SK-N-SH (cell line): Measurements from ENCODE around the gene MYNN. TPM values are rescaled to one million over a fixed set of nuclear protein-coding genes. Genes with fewer than 3 reads are reported as not detected.

Experiments used
- CTCF ChIA-PET: fragments of 300-600, 350-600 bp; formaldehyde crosslinking; extraction: SDS; loops from one replicate; lab custom pipeline; 2021; lab: Yijun Ruan, JAX
- POLR2A ChIA-PET: fragments of 350-600 bp; sonication (Branson Sonifier 250); formaldehyde crosslinking; extraction: SDS; loops from one replicate; lab custom pipeline; 2020; ENCODE audit warnings: antibody characterized with exemption, inconsistent platforms; lab: Yijun Ruan, JAX
- DNase-seq: peaks from one replicate; pipeline ENCODE4 v3.0.0; 2012
- H2AFZ ChIP-seq: fragments of 200-600 bp; sonication (generic); 2 replicates; pipeline ENCODE4 v1.8.1; 2016; ENCODE audit warnings: antibody characterized with exemption, mild to moderate bottlenecking, low read depth
- H3F3A ChIP-seq: fragments of 200-600 bp; sonication (generic); replicated peaks from 2 replicates; pipeline ENCODE3; 2016; ENCODE audit warnings: antibody characterized with exemption, mild to moderate bottlenecking; ENCODE audit not compliant: insufficient read depth
- H3K27ac ChIP-seq, 2 experiments: fragments of 200-500 bp in 1 of 2; fragments of 200-600 bp in 1 of 2; sonication (Bioruptor generic) in 1 of 2; sonication (generic), shearing (Covaris generic) in 1 of 2; 2 replicates each; pipeline versions ENCODE4 v1.5.1 to v1.6.1; 2014 to 2016; ENCODE audit warnings: low read depth in 2 of 2, inconsistent platforms in 1 of 2, low read length in 1 of 2, mild to moderate bottlenecking in 1 of 2, mixed read lengths in 1 of 2
- H3K27me3 ChIP-seq: fragments of 200-600 bp; sonication (generic), shearing (Covaris generic); 2 replicates; pipeline ENCODE4 v1.6.1; 2016; ENCODE audit warnings: mixed run types; ENCODE audit not compliant: insufficient read depth
- H3K36me3 ChIP-seq, 2 experiments: fragments of 200-500 bp in 1 of 2; fragments of 200-600 bp in 1 of 2; sonication (Bioruptor generic) in 1 of 2; sonication (generic) in 1 of 2; replicated peaks in 1 of 2; 2 replicates each; pipeline versions ENCODE3 to v1.5.1; 2014 to 2016; ENCODE audit warnings: low read length in 1 of 2, mild to moderate bottlenecking in 1 of 2; ENCODE audit not compliant: insufficient read depth in 2 of 2, control insufficient read depth in 1 of 2
- H3K4me1 ChIP-seq, 2 experiments: fragments of 200-500 bp in 1 of 2; fragments of 200-600 bp in 1 of 2; sonication (Bioruptor generic) in 1 of 2; sonication (generic), shearing (Covaris generic) in 1 of 2; 2 replicates each; pipeline versions ENCODE4 v1.5.1 to v1.6.1; 2014 to 2016; ENCODE audit warnings: low read depth in 1 of 2, low read length in 1 of 2, mixed run types in 1 of 2; ENCODE audit not compliant: insufficient read depth in 2 of 2, control insufficient read depth in 1 of 2
- H3K4me2 ChIP-seq: fragments of 200-600 bp; sonication (generic), shearing (Covaris generic); 2 replicates; pipeline ENCODE4 v1.6.1; 2017; ENCODE audit warnings: mixed run types
- H3K4me3 ChIP-seq, 2 experiments: fragments of 200-500 bp in 1 of 2; fragments of 200-600 bp in 1 of 2; sonication (Bioruptor generic) in 1 of 2; sonication (generic), shearing (Covaris generic) in 1 of 2; 2 replicates each; pipeline versions ENCODE4 v1.5.1 to v1.8.1; 2014 to 2016; ENCODE audit warnings: low read depth in 2 of 2, inconsistent platforms in 1 of 2, low read length in 1 of 2, mild to moderate bottlenecking in 1 of 2, mixed read lengths in 1 of 2, moderate library complexity in 1 of 2
- H3K79me2 ChIP-seq: fragments of 200-600 bp; sonication (generic); 2 replicates; pipeline ENCODE4 v1.8.1; 2017; ENCODE audit warnings: mild to moderate bottlenecking; ENCODE audit not compliant: insufficient read depth
- H3K9ac ChIP-seq: fragments of 200-600 bp; sonication (generic); 2 replicates; pipeline ENCODE4 v1.6.1; 2017; ENCODE audit warnings: mixed run types
- H3K9me2 ChIP-seq: fragments of 200-600 bp; sonication (generic); 2 replicates; pipeline ENCODE4 v1.6.1; 2017; ENCODE audit warnings: mixed run types
- H3K9me3 ChIP-seq: fragments of 200-600 bp; sonication (generic); 2 replicates; pipeline ENCODE4 v1.6.1; 2017; ENCODE audit warnings: mixed run types, mild to moderate bottlenecking, moderate library complexity
- H4K20me1 ChIP-seq: fragments of 200-600 bp; sonication (generic); 2 replicates; pipeline ENCODE4 v1.6.1; 2017; ENCODE audit warnings: mild to moderate bottlenecking, mixed run types; ENCODE audit not compliant: insufficient read depth
- CHD2 ChIP-seq: fragments of 150-350 bp; IDR thresholded peaks from 2 replicates; pipeline ENCODE4 v1.6.1; 2018; ENCODE audit warnings: low read length; ENCODE audit not compliant: partially characterized antibody
- EP300 ChIP-seq, 2 experiments: IDR thresholded peaks; 2 replicates each; pipeline versions ENCODE4 v1.4.0 to v1.6.1; 2012; ENCODE audit warnings: borderline replicate concordance in 1 of 2, low read depth in 1 of 2, low read length in 1 of 2
- EZH2phosphoT487 ChIP-seq: fragments of 200-600 bp; sonication (generic); IDR thresholded peaks from 2 replicates; pipeline ENCODE4 v1.6.1; 2017; ENCODE audit warnings: low read depth, mixed run types, mild to moderate bottlenecking, antibody characterized with exemption, moderate library complexity, borderline replicate concordance
- FOSL2 ChIP-seq: IDR thresholded peaks from 2 replicates; pipeline ENCODE4 v1.4.0; 2012; ENCODE audit warnings: low read depth, mild to moderate bottlenecking, moderate library complexity, borderline replicate concordance
- FOXJ3 ChIP-seq: sonication (generic); formaldehyde crosslinking; IDR thresholded peaks from 2 replicates; pipeline ENCODE4 v1.5.1; 2020; ENCODE audit warnings: mild to moderate bottlenecking, missing genetic modification reagents
- GATA2 ChIP-seq: sonication (generic); formaldehyde crosslinking; IDR thresholded peaks from 2 replicates; pipeline ENCODE4 v1.5.0; 2020; ENCODE audit warnings: mild to moderate bottlenecking, missing genetic modification reagents
- JUND ChIP-seq: IDR thresholded peaks from 2 replicates; pipeline ENCODE4 v1.4.0; 2012
- MXI1 ChIP-seq: IDR thresholded peaks from 2 replicates; pipeline ENCODE4 v1.6.1; 2012; ENCODE audit warnings: mild to moderate bottlenecking, low read depth, low read length, improper control_type of control experiment
- NFIC ChIP-seq: IDR thresholded peaks from 2 replicates; pipeline ENCODE4 v1.4.0; 2012; ENCODE audit warnings: borderline replicate concordance
- NRF1 ChIP-seq: IDR thresholded peaks from 2 replicates; pipeline ENCODE4 v1.6.1; 2012; ENCODE audit warnings: low read depth, mild to moderate bottlenecking, low read length
- RCOR1 ChIP-seq: fragments of 150-350 bp; IDR thresholded peaks from 2 replicates; pipeline ENCODE4 v1.6.1; 2017; ENCODE audit warnings: antibody characterized with exemption, low read length
- RXRA ChIP-seq: IDR thresholded peaks from 2 replicates; pipeline ENCODE4 v1.4.0; 2012; ENCODE audit warnings: low read depth, mild to moderate bottlenecking, borderline replicate concordance
- SIN3A ChIP-seq: IDR thresholded peaks from 2 replicates; pipeline ENCODE4 v1.6.1; 2012; ENCODE audit warnings: low read depth, mild to moderate bottlenecking, low read length, moderate library complexity, borderline replicate concordance
- SMC3 ChIP-seq: IDR thresholded peaks from 2 replicates; pipeline ENCODE4 v1.6.1; 2012; ENCODE audit warnings: low read depth, low read length, improper control_type of control experiment
- TCF12 ChIP-seq: IDR thresholded peaks from 2 replicates; pipeline ENCODE4 v1.4.0; 2012
- WGBS: methylation state at CpG from one replicate; pipeline ENCODE4 v1.1.6; 2017; ENCODE audit warnings: low lambda C conversion rate; 5-methylcytosine and 5-hydroxymethylcytosine counted together
- polyA plus RNA-seq, 3 experiments: library from polyadenylated mRNA; depleted of rRNA; stranded (reverse); fragments of >200 nt; gene quantifications; 2 replicates each; pipeline ENCODE4 v1.2.3, GENCODE V29; 2012
- TF ChIP-seq, protein P1 (sequence below): IDR thresholded peaks from 2 replicates; pipeline ENCODE4 v1.4.0; 2012; ENCODE audit warnings: low read depth, borderline replicate concordance
- TF ChIP-seq, protein P2 (sequence below): fragments of 150-350 bp; IDR thresholded peaks from 2 replicates; pipeline ENCODE4 v1.6.1; 2016; ENCODE audit warnings: mild to moderate bottlenecking, low read depth, low read length
- TF ChIP-seq, protein P3 (sequence below): fragments of 200-600 bp; sonication (generic); IDR thresholded peaks from 2 replicates; pipeline ENCODE4 v1.6.1; 2017; ENCODE audit warnings: antibody characterized with exemption, mild to moderate bottlenecking, moderate library complexity
- TF ChIP-seq, protein P4 (sequence below): fragments of 150-350 bp; IDR thresholded peaks from 2 replicates; pipeline ENCODE4 v1.6.1; 2017; ENCODE audit warnings: antibody characterized with exemption, low read length, low read depth, borderline replicate concordance
- TF ChIP-seq, protein P5 (sequence below): IDR thresholded peaks from 2 replicates; pipeline ENCODE4; 2012

The MYNN gene
- polyA plus RNA-seq, 1 of the 3 experiments (the other 2 are of a cell fraction): 9.7 TPM

DNA sequence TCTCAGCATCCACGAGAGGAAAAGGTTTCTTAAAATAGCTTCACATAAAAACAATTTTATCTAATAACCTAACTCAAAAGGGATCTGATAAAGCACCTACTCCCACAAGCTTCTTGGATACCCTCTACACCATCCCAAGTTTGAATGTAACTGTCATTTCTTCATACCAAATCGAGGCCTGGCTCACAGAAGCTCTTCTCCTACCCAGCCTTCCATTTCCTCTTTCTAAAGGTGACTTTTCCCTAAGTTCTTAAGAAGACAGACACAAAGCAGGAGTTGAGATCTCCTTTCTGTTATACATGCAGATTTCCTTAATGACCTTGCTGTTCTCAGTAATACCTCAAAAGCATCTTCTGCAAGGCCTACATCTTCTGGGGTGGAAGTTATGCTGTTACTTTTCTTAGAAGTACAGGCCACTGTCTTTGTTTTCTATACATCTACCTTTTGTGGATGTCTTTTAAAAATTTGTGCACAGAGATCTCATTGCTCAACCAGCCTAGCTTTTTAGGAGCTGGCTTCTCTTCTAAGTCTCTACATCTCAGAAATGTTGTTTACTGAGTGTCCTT, 36.1 kb downstream of the MYNN start:
- no peak overlapping the region for H3K27ac ChIP-seq
- ChIA-PET POLR2A (interaction anchor here (0.9 kb wide), 1 partner anchor 37 kb away, joined by 5 read pairs; the partner anchor contains the start of gene MYNN), CTCF (no interaction called here)
- no peaks in the 10 kb centered on the region for H3K9me3 ChIP-seq
- no peak overlapping the region for H3K4me2 ChIP-seq
- H3K4me1 ChIP-seq: peaks cover 0 to 11% of the 10 kb centered on the region in 2 experiments; a peak in 2 of 4 replicates
- no peaks in the 10 kb centered on the region for H3K27me3 ChIP-seq
- peak overlapping the region; percentile 60; the same call in 1 of the 2 replicates for H2AFZ ChIP-seq
- H3K9ac ChIP-seq: no peak overlapping the region
- DNase-seq: no peak
- peaks cover 0 to 2% of the 10 kb centered on the region in 2 experiments for H3K36me3 ChIP-seq
- no peak for TF ChIP-seq SMC3
- no peak for TF ChIP-seq EP300 (IDR thresholded peaks at IDR 0.05; ENCODE audit: borderline replicate concordance in 1 of 2, low read depth in 1 of 2, low read length in 1 of 2)
- TF ChIP-seq, protein P1, sequence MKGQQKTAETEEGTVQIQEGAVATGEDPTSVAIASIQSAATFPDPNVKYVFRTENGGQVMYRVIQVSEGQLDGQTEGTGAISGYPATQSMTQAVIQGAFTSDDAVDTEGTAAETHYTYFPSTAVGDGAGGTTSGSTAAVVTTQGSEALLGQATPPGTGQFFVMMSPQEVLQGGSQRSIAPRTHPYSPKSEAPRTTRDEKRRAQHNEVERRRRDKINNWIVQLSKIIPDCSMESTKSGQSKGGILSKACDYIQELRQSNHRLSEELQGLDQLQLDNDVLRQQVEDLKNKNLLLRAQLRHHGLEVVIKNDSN: no peak
- TF ChIP-seq FOXJ3 (CRISPR knock-in tag): no peak
- TF ChIP-seq JUND: no peak
- no peak for TF ChIP-seq CHD2
- TF ChIP-seq, protein P2, sequence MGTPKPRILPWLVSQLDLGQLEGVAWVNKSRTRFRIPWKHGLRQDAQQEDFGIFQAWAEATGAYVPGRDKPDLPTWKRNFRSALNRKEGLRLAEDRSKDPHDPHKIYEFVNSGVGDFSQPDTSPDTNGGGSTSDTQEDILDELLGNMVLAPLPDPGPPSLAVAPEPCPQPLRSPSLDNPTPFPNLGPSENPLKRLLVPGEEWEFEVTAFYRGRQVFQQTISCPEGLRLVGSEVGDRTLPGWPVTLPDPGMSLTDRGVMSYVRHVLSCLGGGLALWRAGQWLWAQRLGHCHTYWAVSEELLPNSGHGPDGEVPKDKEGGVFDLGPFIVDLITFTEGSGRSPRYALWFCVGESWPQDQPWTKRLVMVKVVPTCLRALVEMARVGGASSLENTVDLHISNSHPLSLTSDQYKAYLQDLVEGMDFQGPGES: no peak
- TF ChIP-seq RXRA: no peak
- TF ChIP-seq GATA2: no peak
- no peak for TF ChIP-seq NRF1
- no peak for TF ChIP-seq MXI1
- no peak for TF ChIP-seq FOSL2
- TF ChIP-seq NFIC: no peak
- TF ChIP-seq, protein P3, sequence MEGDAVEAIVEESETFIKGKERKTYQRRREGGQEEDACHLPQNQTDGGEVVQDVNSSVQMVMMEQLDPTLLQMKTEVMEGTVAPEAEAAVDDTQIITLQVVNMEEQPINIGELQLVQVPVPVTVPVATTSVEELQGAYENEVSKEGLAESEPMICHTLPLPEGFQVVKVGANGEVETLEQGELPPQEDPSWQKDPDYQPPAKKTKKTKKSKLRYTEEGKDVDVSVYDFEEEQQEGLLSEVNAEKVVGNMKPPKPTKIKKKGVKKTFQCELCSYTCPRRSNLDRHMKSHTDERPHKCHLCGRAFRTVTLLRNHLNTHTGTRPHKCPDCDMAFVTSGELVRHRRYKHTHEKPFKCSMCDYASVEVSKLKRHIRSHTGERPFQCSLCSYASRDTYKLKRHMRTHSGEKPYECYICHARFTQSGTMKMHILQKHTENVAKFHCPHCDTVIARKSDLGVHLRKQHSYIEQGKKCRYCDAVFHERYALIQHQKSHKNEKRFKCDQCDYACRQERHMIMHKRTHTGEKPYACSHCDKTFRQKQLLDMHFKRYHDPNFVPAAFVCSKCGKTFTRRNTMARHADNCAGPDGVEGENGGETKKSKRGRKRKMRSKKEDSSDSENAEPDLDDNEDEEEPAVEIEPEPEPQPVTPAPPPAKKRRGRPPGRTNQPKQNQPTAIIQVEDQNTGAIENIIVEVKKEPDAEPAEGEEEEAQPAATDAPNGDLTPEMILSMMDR: no peak
- TF ChIP-seq RCOR1: no peak
- TF ChIP-seq, protein P4, sequence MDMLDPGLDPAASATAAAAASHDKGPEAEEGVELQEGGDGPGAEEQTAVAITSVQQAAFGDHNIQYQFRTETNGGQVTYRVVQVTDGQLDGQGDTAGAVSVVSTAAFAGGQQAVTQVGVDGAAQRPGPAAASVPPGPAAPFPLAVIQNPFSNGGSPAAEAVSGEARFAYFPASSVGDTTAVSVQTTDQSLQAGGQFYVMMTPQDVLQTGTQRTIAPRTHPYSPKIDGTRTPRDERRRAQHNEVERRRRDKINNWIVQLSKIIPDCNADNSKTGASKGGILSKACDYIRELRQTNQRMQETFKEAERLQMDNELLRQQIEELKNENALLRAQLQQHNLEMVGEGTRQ: no peak
- no peak for TF ChIP-seq EZH2phosphoT487
- no peak for TF ChIP-seq SIN3A
- no peak for TF ChIP-seq TCF12
- TF ChIP-seq, protein P5, sequence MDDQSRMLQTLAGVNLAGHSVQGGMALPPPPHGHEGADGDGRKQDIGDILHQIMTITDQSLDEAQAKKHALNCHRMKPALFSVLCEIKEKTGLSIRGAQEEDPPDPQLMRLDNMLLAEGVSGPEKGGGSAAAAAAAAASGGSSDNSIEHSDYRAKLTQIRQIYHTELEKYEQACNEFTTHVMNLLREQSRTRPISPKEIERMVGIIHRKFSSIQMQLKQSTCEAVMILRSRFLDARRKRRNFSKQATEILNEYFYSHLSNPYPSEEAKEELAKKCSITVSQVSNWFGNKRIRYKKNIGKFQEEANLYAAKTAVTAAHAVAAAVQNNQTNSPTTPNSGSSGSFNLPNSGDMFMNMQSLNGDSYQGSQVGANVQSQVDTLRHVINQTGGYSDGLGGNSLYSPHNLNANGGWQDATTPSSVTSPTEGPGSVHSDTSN: no peak
- H3K4me3 ChIP-seq: no peak overlapping the region
- WGBS: 71% methylated on average over 2 of the region's 2 CpGs
- H3F3A ChIP-seq: no peaks in the 10 kb centered on the region
- no peaks in the 10 kb centered on the region for H4K20me1 ChIP-seq
- H3K79me2 ChIP-seq: no peaks in the 10 kb centered on the region
- no peaks in the 10 kb centered on the region for H3K9me2 ChIP-seq
